Fibroblast of peridontal ligament (primary cell): Measurements from ENCODE around the gene PTPRZ1.

Source experiments
- DNase-seq: peaks from one replicate; pipeline ENCODE4 v3.0.0-alpha.2; 2010; ENCODE audit errors: extremely low read depth

PTPRZ1 gene

GRCh38 chr7:121953601-121954000 is 80.6 kb downstream of the PTPRZ1 start:
- no peak for DNase-seq

- DNase-seq, result peak; percentile 75
These were observed 81.8 kb downstream of the PTPRZ1 start for GRCh38 chr7:121954803-121955202.

- DNase-seq, result no peak
These were observed 84.7 kb downstream of the PTPRZ1 start for GRCh38 chr7:121957626-121958025.

GRCh38 chr7:121960678-121961077 is 87.7 kb downstream of the PTPRZ1 start:
- DNase-seq, result no peak

GRCh38 chr7:121961089-121961867 is 88.3 kb downstream of the PTPRZ1 start:
- peak; percentile 83 for DNase-seq

GRCh38 chr7:121966276-121966934 is 93.4 kb downstream of the PTPRZ1 start:
- DNase-seq, result no peak

- no peak for DNase-seq
These were observed 94.0 kb downstream of the PTPRZ1 start for GRCh38 chr7:121966935-121967332.

GRCh38 chr7:121985476-121986030 is 112.6 kb downstream of the PTPRZ1 start:
- DNase-seq, result no peak

GRCh38 chr7:121992068-121992467 is 119.1 kb downstream of the PTPRZ1 start:
- no peak for DNase-seq

GRCh38 chr7:121994625-121995410 is 121.9 kb downstream of the PTPRZ1 start:
- DNase-seq, result peak; percentile 90

GRCh38 chr7:122006687-122007086 is 133.7 kb downstream of the PTPRZ1 start:
- no peak for DNase-seq

GRCh38 chr7:122010116-122010515 is 137.2 kb downstream of the PTPRZ1 start:
- no peak for DNase-seq

GRCh38 chr7:122013065-122013464 is 140.1 kb downstream of the PTPRZ1 start:
- no peak for DNase-seq

GRCh38 chr7:122013630-122014029 is 140.7 kb downstream of the PTPRZ1 start:
- DNase-seq, result no peak

GRCh38 chr7:122014697-122015096 is 141.7 kb downstream of the PTPRZ1 start:
- peak; percentile 9 for DNase-seq

GRCh38 chr7:122018032-122018431 is 145.1 kb downstream of the PTPRZ1 start:
- DNase-seq, result no peak

GRCh38 chr7:122027058-122027457 is 154.1 kb downstream of the PTPRZ1 start:
- no peak for DNase-seq

- DNase-seq, result no peak
These were observed 160.7 kb downstream of the PTPRZ1 start for GRCh38 chr7:122033641-122034040.

- DNase-seq, result no peak
These were observed 162.9 kb downstream of the PTPRZ1 start for GRCh38 chr7:122035876-122036275.

GRCh38 chr7:122038134-122038533 is 165.2 kb downstream of the PTPRZ1 start:
- DNase-seq, result no peak

GRCh38 chr7:122038904-122039303 is 165.9 kb downstream of the PTPRZ1 start:
- no peak for DNase-seq

GRCh38 chr7:122040147-122040546 is 167.2 kb downstream of the PTPRZ1 start:
- no peak for DNase-seq
